Activated T-cell treated with anti-CD3 and anti-CD28 coated beads, Interleukin-2, amount 50 U/mL, for 48 hours (primary cell): ENCODE measurements around the gene NTRK3.

Experiments
- DNase-seq, 2 experiments: peaks; one replicate each; pipeline ENCODE4 v3.0.0-alpha.2; 2020

The NTRK3 gene

GRCh38 chr15:88256279-88257230, at the start of gene NTRK3:
TSS of gene NTRK3 (minus strand) at chr15:88256739. CDS start at chr15:88256153, 586 bp downstream.
- DNase-seq = peak in 1 of 2 experiments; percentile 36

- no peak for DNase-seq
Measured at GRCh38 chr15:88303395-88303794, 46.9 kb upstream of the NTRK3 start.

GRCh38 chr15:88302373-88302772, 45.8 kb upstream of the NTRK3 start:
- no peak for DNase-seq

- no peak for DNase-seq
Measured at GRCh38 chr15:88301311-88301710, 44.8 kb upstream of the NTRK3 start.

- no peak for DNase-seq
Measured at GRCh38 chr15:88300861-88301260, 44.3 kb upstream of the NTRK3 start.

- no peak for DNase-seq
Measured at GRCh38 chr15:88300089-88300488, 43.5 kb upstream of the NTRK3 start.

- DNase-seq = no peak
Measured at GRCh38 chr15:88299497-88299896, 43.0 kb upstream of the NTRK3 start.

GRCh38 chr15:88288661-88289060, 32.1 kb upstream of the NTRK3 start:
- DNase-seq = no peak

GRCh38 chr15:88288206-88288605, 31.7 kb upstream of the NTRK3 start:
- DNase-seq = no peak

GRCh38 chr15:88284318-88284998, 27.9 kb upstream of the NTRK3 start:
- DNase-seq = no peak

GRCh38 chr15:88282614-88283013, 26.1 kb upstream of the NTRK3 start:
- no peak for DNase-seq

GRCh38 chr15:88276821-88277410, 20.4 kb upstream of the NTRK3 start:
- DNase-seq = no peak

GRCh38 chr15:88275804-88276203, 19.3 kb upstream of the NTRK3 start:
- no peak for DNase-seq

GRCh38 chr15:88274553-88275460, 18.3 kb upstream of the NTRK3 start:
- peak; percentile 79 to 80 for DNase-seq

- no peak for DNase-seq
Measured at GRCh38 chr15:88272421-88272820, 15.9 kb upstream of the NTRK3 start.

GRCh38 chr15:88269356-88270062, 13.0 kb upstream of the NTRK3 start:
- DNase-seq = no peak

GRCh38 chr15:88267720-88268119, 11.2 kb upstream of the NTRK3 start:
- no peak for DNase-seq

GRCh38 chr15:88266170-88266569, 9.6 kb upstream of the NTRK3 start:
- DNase-seq = no peak

- DNase-seq = no peak
Measured at GRCh38 chr15:88264622-88265021, 8.1 kb upstream of the NTRK3 start.

GRCh38 chr15:88262064-88262463, 5.5 kb upstream of the NTRK3 start:
- no peak for DNase-seq

GRCh38 chr15:88258093-88258641, 1.6 kb upstream of the NTRK3 start:
- peak in 1 of 2 experiments; percentile 35 for DNase-seq
